K562 (cell line): ENCODE results near the gene MSI1.

Source experiments
- ARNT ChIP-seq, 2 experiments: fragments of 450-650 bp; IDR thresholded peaks; 2 replicates each; pipeline ENCODE4 v1.6.1; 2016; ENCODE audit warnings: mild to moderate bottlenecking in 1 of 2
- EP300 ChIP-seq: IDR thresholded peaks from 2 replicates; pipeline ENCODE4 v1.6.1; 2012; ENCODE audit warnings: low read length, improper control_type of control experiment
- IRF2 ChIP-seq: sonication (generic); formaldehyde crosslinking; IDR thresholded peaks from 2 replicates; pipeline ENCODE4 v1.8.1; 2022; ENCODE audit warnings: mild to moderate bottlenecking, missing genetic modification reagents
- MTA1 ChIP-seq: fragments of 450-650 bp; IDR thresholded peaks from 2 replicates; pipeline ENCODE4 v1.6.1; 2017; ENCODE audit warnings: borderline replicate concordance
- ZNF717 ChIP-seq: fragments of 250-450 bp; sonication (Bioruptor Pico); IDR thresholded peaks from 2 replicates; pipeline ENCODE4 v1.5.0; 2021

- TF ChIP-seq MTA1, result no peak
- no peak for TF ChIP-seq IRF2
- no peak for TF ChIP-seq ARNT (IDR thresholded peaks at IDR 0.05)
- no peak for TF ChIP-seq EP300
- TF ChIP-seq ZNF717, result no peak
Observed at GRCh38 chr12:120367233-120367923, 1.6 kb downstream of the MSI1 start.
